ENCODE data around the gene ANO1.

- TF ChIP-seq POLR2A (IDR thresholded peaks at IDR 0.05) = no peak
- TF ChIP-seq CTCF (IDR thresholded peaks at IDR 0.05) = no peak
These were observed 131.3 kb downstream of the ANO1 start for GRCh38 chr11:70209391-70209912.

Data from uterus (tissue), 2 donors.